ENCODE data around the gene GGTA1.

DNA sequence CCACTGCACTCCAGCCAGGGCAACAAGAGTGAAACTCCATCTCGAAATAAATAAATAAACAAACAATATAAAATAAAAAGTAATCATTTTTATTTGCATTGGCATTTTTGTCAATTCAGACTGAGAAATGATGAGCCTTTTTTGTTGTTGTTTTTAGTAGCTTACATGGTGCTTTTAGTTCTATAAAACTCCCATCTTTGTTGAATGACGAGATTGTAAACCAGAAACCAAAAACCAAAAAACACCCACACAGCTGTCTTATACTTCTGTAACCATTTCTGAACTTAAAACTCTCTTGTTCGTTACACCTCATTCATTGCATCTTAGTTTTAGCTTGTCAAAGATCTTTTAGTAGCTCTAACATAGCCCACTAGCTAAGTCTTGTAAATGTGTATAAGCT is 44.7 kb downstream of the GGTA1 start:
- TF ChIP-seq, protein P1, sequence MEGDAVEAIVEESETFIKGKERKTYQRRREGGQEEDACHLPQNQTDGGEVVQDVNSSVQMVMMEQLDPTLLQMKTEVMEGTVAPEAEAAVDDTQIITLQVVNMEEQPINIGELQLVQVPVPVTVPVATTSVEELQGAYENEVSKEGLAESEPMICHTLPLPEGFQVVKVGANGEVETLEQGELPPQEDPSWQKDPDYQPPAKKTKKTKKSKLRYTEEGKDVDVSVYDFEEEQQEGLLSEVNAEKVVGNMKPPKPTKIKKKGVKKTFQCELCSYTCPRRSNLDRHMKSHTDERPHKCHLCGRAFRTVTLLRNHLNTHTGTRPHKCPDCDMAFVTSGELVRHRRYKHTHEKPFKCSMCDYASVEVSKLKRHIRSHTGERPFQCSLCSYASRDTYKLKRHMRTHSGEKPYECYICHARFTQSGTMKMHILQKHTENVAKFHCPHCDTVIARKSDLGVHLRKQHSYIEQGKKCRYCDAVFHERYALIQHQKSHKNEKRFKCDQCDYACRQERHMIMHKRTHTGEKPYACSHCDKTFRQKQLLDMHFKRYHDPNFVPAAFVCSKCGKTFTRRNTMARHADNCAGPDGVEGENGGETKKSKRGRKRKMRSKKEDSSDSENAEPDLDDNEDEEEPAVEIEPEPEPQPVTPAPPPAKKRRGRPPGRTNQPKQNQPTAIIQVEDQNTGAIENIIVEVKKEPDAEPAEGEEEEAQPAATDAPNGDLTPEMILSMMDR (IDR thresholded peaks at IDR 0.05; ENCODE audit: low read depth, low read length, poor library complexity, severe bottlenecking): no peak
- no peak for TF ChIP-seq EZH2phosphoT487 (IDR thresholded peaks at IDR 0.05; ENCODE audit: borderline replicate concordance, low read length)

Measured in DOHH2 (cell line).